Dermis microvascular lymphatic vessel endothelial cell (primary cell): ENCODE data around the gene GRPEL1. TPM values are rescaled to one million over a fixed set of nuclear protein-coding genes. Genes with fewer than 3 reads are reported as not detected.

Source experiments
- DNase-seq, 2 donors: peaks; one replicate each; pipeline versions ENCODE4 v3.0.0 to v3.0.0-alpha.2; 2010; ENCODE audit warnings: low read depth in 2 of 2
- total RNA-seq: library from RNA; depleted of rRNA; stranded (reverse); fragments of >200 nt; gene quantifications from 2 replicates; pipeline ENCODE4 v1.2.1, GENCODE V29; 2014

Gene GRPEL1
- total RNA-seq, 1 donor from 2014 or later = 18.7 TPM

GRCh38 chr4:7066006-7066405 lies 1.9 kb downstream of the GRPEL1 start:
- no peak for DNase-seq

DNA sequence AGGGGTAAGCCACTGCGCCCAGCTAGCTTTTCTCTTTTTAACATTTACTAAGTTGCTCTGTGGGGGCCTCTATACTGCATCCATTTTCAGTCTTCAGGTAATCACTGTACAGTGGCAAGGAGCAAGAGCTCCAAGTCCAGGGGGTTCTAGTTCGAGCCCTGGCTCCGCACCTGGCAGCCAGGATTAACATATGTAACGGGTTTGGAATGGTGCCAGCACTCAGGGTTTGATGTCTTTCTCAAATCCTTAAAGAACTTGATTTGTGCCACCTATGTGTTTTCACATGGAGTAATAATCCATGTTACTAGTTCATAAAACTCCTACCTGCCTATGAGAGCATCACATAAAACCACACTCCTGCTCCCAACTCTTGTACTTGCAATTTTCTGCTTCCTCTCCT lies 4.5 kb downstream of the GRPEL1 start:
- no peak for DNase-seq

DNA sequence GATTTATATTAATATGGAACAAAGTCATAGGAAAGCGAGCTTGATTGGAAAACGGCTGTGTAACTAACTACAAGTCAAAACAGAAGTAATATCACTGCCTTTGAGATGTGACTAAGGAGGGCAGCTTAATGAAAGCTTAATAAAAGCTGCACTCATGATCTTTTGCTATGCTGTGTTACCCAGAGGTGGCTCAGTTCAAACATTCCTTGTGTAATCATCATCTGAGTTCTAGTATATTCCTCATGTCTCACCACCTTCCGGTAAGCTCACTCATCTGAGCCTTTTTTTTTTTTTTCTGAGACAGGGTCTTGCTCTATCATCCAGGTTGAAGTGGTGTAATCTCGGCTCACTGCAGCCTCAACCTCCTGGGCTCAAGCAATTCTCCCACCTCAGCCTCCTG lies 5.0 kb downstream of the GRPEL1 start:
- DNase-seq = no peak

DNA sequence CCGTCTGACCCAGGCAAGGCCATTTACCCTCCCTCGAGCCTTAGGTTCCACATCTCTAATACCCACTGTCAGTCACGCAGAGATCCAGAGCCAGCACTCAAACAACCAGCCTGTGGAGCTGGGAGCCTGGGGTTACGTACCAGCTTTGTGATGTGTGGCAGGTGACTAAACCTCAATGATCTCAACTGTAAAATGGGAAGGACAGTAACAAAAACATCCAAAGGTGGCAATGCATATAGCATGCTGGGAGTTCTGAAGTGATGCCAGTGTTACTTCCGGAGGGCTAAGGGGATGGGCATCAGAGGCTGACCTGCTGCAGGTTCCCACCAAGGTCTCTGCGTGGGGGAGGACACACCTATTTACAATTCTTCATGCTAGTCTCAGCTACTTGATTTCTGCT lies 6.0 kb downstream of the GRPEL1 start:
- DNase-seq = no peak

DNA sequence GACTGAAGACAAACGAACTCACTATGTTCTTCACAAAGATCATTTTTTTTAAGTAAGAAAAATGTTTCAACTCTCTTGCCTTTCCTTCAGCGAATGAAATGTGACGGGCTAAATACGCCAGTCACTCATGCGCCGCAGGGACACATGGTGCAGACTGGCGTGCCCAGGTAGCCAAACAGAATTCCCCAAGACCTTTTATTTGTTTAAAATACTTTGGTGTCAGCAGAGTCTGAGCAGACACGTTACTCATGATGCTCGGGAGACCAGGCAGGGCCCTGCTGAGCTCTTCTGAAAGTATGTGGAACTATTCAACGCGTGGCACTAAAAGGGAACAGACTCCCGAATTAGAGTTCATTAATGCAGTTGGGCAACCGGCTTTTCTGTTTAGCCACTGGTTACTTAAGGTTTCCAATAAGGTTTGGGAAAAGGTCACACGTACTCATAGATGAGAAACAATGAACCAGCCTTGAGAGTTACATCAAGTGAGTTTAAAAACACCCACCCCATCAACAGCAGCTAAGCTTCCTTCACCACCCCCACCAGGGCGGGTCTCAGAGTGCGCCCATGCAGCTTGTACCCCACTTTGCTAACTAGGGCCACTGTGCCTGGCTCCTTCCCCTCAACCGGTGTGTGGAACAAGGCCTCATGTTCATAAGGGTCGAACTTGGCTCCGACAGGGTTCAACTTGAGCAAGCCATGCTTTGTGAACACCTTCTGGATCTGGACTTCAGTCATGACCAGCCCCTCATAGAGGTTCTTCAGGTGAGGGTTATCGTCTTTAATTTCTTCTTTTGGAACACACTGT lies 7.3 kb downstream of the GRPEL1 start:
- no peak for DNase-seq

GRCh38 chr4:7059662-7060061 lies 8.2 kb downstream of the GRPEL1 start:
- DNase-seq = no peak

- DNase-seq = no peak
Measured at GRCh38 chr4:7058792-7059191, 9.1 kb downstream of the GRPEL1 start.

- no peak for DNase-seq
Measured at GRCh38 chr4:7055990-7056325, 11.9 kb downstream of the GRPEL1 start.

- DNase-seq = peak in 1 of 2 donors; percentile 45
Measured at GRCh38 chr4:7055111-7055989, 12.5 kb downstream of the GRPEL1 start.

DNA sequence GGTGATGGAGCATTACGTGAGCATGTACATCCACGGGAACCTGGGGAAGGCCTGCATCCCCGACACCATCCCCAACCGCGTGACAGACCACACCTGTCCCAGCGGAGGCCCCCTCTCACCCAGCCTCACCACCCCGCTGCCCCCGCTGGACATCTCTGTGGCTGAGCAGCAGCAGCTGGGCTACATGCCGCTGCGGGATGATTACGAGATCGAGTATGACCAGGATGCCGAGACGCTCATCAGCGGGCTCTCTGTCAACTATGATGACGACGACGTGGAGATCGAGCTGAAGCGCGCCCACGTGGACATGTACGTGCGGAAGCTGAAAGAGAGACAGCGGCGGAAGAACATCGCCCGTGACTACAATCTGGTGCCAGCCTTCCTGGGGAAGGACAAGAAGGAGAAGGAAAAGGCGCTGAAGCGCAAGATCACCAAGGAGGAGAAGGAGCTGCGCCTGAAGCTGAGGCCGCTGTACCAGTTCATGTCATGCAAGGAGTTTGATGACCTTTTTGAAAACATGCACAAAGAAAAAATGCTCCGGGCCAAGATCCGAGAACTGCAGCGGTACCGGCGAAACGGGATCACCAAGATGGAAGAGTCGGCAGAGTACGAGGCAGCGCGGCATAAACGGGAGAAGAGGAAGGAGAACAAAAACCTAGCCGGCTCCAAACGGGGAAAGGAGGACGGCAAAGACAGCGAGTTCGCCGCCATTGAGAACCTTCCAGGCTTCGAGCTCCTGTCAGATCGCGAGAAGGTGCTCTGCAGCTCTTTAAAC lies 13.6 kb downstream of the GRPEL1 start:
- no peak for DNase-seq

GRCh38 chr4:7052923-7053715 lies 14.7 kb downstream of the GRPEL1 start:
- no peak for DNase-seq

- no peak for DNase-seq
Measured at GRCh38 chr4:7052313-7052712, 15.6 kb downstream of the GRPEL1 start.

- no peak for DNase-seq
Measured at GRCh38 chr4:7051905-7052304, 16.0 kb downstream of the GRPEL1 start.

GRCh38 chr4:7051144-7051495 lies 16.7 kb downstream of the GRPEL1 start:
- DNase-seq = no peak

DNA sequence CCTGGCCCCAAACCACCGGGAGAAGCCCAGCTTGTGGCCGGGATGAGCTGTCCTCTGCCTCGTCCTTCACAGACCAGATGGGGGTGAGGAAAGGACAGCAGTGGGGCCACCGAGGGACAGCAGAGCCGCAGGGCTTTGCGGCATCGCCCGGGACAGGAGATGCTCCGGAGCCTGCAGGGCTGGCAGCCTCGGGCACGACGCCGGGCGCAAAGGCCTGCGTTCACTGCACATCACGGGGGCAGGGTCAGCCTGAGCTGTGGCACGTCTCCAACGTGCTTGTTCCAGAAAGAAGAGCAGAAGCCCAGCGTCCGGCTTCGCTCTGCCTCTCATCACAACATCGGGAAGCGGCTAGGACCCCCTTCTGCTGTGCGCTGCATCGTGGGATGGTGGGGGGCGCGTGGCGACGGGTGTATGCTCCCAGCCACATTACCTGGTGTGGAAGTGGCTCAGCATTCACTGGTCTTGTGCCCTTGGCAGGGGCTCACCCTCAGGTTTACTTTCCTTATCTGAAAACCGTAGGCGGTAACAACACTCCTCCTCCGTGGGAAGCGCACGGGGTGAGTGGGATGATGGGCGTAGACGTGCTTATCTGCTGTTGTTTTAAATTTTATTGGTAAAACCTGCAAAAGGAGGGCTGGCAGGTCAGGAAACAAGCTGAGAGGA lies 17.3 kb downstream of the GRPEL1 start:
- no peak for DNase-seq

- DNase-seq = no peak
Measured at GRCh38 chr4:7049739-7050138, 18.1 kb downstream of the GRPEL1 start.

- DNase-seq = no peak
Measured at GRCh38 chr4:7049295-7049694, 18.6 kb downstream of the GRPEL1 start.

DNA sequence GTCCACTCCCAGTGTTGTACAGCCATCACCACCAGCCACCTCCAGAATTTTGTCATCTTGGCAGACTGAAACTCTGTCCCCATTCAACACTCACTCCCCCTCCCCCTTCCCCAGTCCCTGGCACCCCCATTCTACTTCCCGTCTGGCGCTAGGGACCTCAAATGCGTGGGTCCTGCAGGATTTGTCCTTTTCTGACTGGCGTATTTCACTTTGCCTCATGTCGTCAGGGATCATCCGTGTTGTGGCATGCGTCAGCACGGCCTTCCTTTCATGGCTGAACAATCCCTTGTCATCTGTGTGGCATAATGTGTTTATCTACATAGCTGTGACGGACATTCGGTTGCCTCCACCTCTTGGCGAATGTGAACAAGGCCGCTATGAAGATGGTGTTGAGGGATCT lies 19.2 kb downstream of the GRPEL1 start:
- no peak for DNase-seq

- DNase-seq = no peak
Measured at GRCh38 chr4:7046971-7047370, 20.9 kb downstream of the GRPEL1 start.

DNA sequence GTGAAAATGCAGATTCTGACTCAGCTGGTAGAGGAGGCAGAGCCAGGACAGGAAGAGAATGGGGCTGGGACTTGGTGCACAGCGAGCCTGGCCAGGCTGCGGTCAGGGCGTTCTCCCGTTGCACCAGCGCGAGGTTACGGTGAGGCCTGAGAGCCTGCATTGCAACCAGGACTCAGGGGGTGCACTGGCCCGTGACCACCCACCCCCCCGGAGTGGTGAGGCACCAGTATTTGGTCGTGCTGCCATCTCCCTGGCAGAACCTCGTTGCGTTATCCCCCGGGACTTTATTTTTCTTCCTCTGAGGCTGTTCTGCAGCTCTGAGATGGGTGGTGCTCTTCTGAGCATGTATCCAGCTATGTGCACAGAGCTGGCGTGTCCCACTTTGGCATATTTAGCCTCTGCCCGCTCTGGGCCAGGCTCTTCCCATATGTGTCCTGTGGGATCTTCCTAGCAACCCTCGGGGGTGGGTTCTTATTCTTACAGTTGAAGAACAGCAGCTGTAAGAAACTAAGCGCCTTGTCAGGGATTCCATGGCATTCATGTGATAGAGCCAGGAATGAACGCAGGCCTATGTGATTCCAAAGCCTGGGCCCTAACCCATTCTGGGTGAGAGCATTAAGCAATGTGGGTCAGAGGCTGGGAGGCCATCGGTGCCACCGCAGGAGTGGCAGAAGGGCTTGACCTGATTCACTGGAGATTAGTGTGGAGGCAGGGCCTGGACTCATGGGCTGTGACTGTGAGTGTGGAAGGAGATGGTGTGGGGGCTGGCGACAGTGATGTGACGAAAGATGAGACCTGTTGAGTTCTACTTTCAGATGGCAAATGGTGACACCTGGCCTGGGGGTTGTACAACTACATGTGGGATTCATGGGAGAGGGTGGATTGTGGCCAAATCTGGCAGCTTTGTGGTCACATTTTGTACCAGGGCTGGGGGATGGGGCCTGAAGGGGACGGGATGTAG lies 21.6 kb downstream of the GRPEL1 start:
- DNase-seq = no peak
